Measurements from ENCODE around the gene MINDY2.

DNA sequence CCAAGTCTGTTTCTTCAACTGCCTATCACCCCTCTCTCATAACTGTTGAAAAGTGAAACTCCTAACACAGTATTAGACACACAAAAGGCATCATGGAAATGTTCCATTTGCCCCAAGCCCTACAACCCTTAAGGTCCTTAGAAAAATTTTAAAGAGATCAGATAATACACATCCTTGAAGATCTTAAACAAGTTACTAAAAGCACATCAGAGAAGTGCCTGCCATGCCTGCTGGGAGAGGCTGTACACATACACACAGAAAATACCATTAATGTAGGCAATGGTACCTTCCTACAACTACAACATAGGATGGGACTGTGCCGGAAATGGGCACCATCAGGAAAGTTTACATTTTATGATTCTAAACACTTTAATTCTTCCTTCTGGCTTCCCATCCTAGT is 24.9 kb upstream of the MINDY2 start:
- no peak for TF ChIP-seq POLR2A (IDR thresholded peaks at IDR 0.05; ENCODE audit: low read depth, low read length)
- TF ChIP-seq POLR2AphosphoS5 (IDR thresholded peaks at IDR 0.05; ENCODE audit: low read depth, low read length) = no peak

Measured in GM12891 (cell line).